Activated CD4-positive, alpha-beta T cell treated with anti-CD3 and anti-CD28 coated beads, Interleukin-2, amount 50 U/mL, for 4 hours (primary cell): Measurements from ENCODE around the gene CD300C.
"Not testable (repeated sequence)": the region's sequence is repeated elsewhere in the genome, so short reads cannot be mapped to it uniquely, and the experiment has no call there.

ENCODE experiments used
- DNase-seq, 2 experiments: peaks; one replicate each; pipeline ENCODE4 v3.0.0-alpha.2; 2020

Gene CD300C

GRCh38 chr17:74545843-74546230, at the start of gene CD300C:
Gene CD300C, minus strand, starts transcription at chr17:74546115. Its CDS starts 333 bp downstream, at chr17:74545782.
- DNase-seq, result no peak

- no peak for DNase-seq
Observed at GRCh38 chr17:74595037-74595750, 49.3 kb upstream of the CD300C start.

GRCh38 chr17:74592087-74592990, 46.4 kb upstream of the CD300C start, which contains the start of gene CD300LD:
Gene CD300LD, minus strand, starts transcription at chr17:74592283. Its CDS starts 81 bp downstream, at chr17:74592202.
- no peak for DNase-seq

GRCh38 chr17:74591503-74591902, 45.6 kb upstream of the CD300C start:
- no peak for DNase-seq

- DNase-seq, result no peak
Observed at GRCh38 chr17:74585711-74586110, 39.8 kb upstream of the CD300C start.

GRCh38 chr17:74584292-74585060, 38.6 kb upstream of the CD300C start:
- DNase-seq, result no peak

- no peak for DNase-seq
Observed at GRCh38 chr17:74582633-74583032, 36.7 kb upstream of the CD300C start.

GRCh38 chr17:74579900-74580299, 34.0 kb upstream of the CD300C start:
- no peak for DNase-seq

GRCh38 chr17:74578979-74579378, 33.1 kb upstream of the CD300C start:
- DNase-seq, result no peak

GRCh38 chr17:74574489-74575142, 28.7 kb upstream of the CD300C start:
- no peak for DNase-seq

GRCh38 chr17:74573635-74574034, 27.7 kb upstream of the CD300C start:
- not testable (repeated sequence) for DNase-seq

GRCh38 chr17:74573169-74573568, 27.3 kb upstream of the CD300C start:
- DNase-seq, result no peak

- no peak for DNase-seq
Observed at GRCh38 chr17:74571621-74572270, 25.8 kb upstream of the CD300C start.

- no peak for DNase-seq
Observed at GRCh38 chr17:74569020-74570003, 23.4 kb upstream of the CD300C start.

GRCh38 chr17:74568106-74568873, 22.4 kb upstream of the CD300C start:
- no peak for DNase-seq

GRCh38 chr17:74567397-74567796, 21.5 kb upstream of the CD300C start, which contains the start of gene CD300H:
Gene CD300H, minus strand, starts transcription at chr17:74567509.
- no peak for DNase-seq

- no peak for DNase-seq
Observed at GRCh38 chr17:74566132-74566753, 20.3 kb upstream of the CD300C start.

GRCh38 chr17:74565126-74565525, 19.2 kb upstream of the CD300C start:
- no peak for DNase-seq

- DNase-seq, result no peak
Observed at GRCh38 chr17:74563358-74563757, 17.4 kb upstream of the CD300C start.
